Stimulated activated CD8-positive, alpha-beta memory T cell treated with anti-CD3 and anti-CD28 coated beads, Interleukin-12 subunit alpha, Interleukin-12 subunit beta, amount 100 ng/mL, for 24 hours (primary cell): Measurements from ENCODE around the gene TRPM3.

Experiments
- DNase-seq: peaks from one replicate; pipeline ENCODE4 v3.0.0-alpha.2; 2020; ENCODE audit errors: extremely low read depth

The TRPM3 gene

GRCh38 chr9:70486127-70486526 lies 635.3 kb downstream of the TRPM3 start:
- DNase-seq = no peak

DNA sequence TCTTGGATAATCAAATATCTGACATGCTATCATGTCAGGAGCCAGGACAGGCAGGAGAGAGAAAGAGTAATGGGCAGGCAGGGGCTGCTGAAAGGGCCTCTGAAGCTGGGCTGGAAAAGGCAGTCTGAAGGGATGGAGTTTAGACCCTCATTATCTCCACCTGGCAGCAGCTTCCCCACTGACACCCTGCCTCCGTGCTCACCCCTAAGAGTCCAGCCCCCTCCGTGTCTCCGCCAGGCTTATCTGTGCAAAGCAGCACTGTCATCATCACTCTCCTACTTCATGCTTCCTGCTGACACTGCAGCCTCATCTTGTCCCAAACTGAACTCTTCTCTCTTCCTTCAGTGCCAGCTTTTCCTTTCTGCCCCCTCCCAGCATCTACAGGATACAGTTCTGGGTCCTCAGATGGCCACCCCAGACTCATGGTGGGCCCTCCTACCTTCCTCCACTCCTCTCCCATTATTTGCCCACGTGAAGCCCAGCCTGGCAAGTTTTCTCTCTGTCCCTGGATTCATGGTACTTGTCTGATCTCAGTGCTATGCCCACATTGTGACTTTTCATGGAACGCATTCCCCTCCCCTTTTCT lies 636.1 kb downstream of the TRPM3 start:
- DNase-seq = no peak

- DNase-seq = no peak
Measured at GRCh38 chr9:70484232-70485130, 636.9 kb downstream of the TRPM3 start.

GRCh38 chr9:70481471-70481870 lies 640.0 kb downstream of the TRPM3 start:
- no peak for DNase-seq

- no peak for DNase-seq
Measured at GRCh38 chr9:70480405-70480980, 640.9 kb downstream of the TRPM3 start.

DNA sequence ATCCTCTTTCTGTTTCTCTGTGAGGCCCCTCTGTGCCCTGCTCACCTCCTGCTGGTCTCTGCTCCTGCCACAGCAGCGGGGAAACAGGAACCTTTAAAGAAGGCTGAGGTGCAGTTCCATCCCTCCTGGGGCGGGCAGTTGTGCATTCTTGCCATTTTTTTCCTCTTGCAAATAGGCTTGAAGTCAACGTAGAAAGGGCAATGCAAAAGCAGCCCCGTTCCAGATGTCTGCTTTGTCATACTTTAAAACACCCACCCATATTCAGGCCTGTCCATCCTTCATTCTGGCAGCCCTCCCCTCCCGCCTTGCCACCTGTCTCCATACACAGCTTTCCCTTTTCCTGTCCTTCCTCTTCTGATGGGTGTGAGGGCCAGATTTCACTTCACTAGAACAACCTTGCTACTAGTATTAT lies 641.5 kb downstream of the TRPM3 start:
- DNase-seq = no peak
